ENCODE results near the gene THY1.
A peak's percentile ranks its signal among the peaks of the same experiment; 100 is the strongest.

Gene THY1

DNA sequence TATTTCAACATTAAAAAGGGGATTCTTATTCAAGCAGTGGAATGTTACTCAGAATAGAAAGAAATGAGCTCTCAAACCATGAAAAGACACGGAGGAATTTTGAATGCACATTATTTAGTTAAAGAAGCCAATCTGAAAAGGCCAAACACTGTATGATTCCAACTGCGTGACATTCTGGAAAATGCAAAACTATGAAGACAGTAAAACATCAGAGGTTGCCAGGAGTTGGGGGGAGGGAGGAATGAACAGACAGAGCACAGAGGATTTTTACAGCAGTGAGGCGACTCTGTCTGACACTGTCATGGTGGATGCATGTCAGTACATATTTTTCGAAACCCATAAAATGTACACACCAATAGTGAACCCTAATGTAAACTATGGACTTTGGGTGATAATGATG is 22.9 kb upstream of the THY1 start:
- no peaks in the 10 kb centered on the region for H4K20me1 ChIP-seq (ENCODE audit: control insufficient read depth, insufficient read depth, low read depth, low read length)
- no peaks in the 10 kb centered on the region for H3K27me3 ChIP-seq (ENCODE audit: control insufficient read depth, low read length)
- no peaks in the 10 kb centered on the region for H3K9me3 ChIP-seq (ENCODE audit: control insufficient read depth, insufficient read depth, low read length)
- H3K4me3 ChIP-seq (ENCODE audit: low read length) = no peak overlapping the region
- no peaks in the 10 kb centered on the region for H3K9me2 ChIP-seq (replicated peaks; ENCODE audit: control insufficient read depth, low read length)
- H3F3A ChIP-seq (ENCODE audit: control insufficient read depth, insufficient read depth) = peaks cover 21% of the 10 kb centered on the region
- peaks cover 3% of the 10 kb centered on the region; the same call in 1 of the 2 replicates for H3K36me3 ChIP-seq (ENCODE audit: control insufficient read depth, low read length)
- H3K4me1 ChIP-seq (ENCODE audit: control insufficient read depth, low read length) = peaks cover 100% of the 10 kb centered on the region
- H3K79me2 ChIP-seq (ENCODE audit: control insufficient read depth, low read length) = peaks cover 9% of the 10 kb centered on the region
- no peak overlapping the region for H3K4me2 ChIP-seq (ENCODE audit: low read length)
- H3K27ac ChIP-seq (ENCODE audit: low read depth, low read length) = peak overlapping the region; percentile 83; the same call in 1 of the 2 replicates
- no peak for TF ChIP-seq EZH2phosphoT487 (IDR thresholded peaks at IDR 0.05; ENCODE audit: borderline replicate concordance, low read length)
- TF ChIP-seq, protein P1, sequence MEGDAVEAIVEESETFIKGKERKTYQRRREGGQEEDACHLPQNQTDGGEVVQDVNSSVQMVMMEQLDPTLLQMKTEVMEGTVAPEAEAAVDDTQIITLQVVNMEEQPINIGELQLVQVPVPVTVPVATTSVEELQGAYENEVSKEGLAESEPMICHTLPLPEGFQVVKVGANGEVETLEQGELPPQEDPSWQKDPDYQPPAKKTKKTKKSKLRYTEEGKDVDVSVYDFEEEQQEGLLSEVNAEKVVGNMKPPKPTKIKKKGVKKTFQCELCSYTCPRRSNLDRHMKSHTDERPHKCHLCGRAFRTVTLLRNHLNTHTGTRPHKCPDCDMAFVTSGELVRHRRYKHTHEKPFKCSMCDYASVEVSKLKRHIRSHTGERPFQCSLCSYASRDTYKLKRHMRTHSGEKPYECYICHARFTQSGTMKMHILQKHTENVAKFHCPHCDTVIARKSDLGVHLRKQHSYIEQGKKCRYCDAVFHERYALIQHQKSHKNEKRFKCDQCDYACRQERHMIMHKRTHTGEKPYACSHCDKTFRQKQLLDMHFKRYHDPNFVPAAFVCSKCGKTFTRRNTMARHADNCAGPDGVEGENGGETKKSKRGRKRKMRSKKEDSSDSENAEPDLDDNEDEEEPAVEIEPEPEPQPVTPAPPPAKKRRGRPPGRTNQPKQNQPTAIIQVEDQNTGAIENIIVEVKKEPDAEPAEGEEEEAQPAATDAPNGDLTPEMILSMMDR (IDR thresholded peaks at IDR 0.05; ENCODE audit: low read depth, low read length, poor library complexity, severe bottlenecking) = no peak

DNA sequence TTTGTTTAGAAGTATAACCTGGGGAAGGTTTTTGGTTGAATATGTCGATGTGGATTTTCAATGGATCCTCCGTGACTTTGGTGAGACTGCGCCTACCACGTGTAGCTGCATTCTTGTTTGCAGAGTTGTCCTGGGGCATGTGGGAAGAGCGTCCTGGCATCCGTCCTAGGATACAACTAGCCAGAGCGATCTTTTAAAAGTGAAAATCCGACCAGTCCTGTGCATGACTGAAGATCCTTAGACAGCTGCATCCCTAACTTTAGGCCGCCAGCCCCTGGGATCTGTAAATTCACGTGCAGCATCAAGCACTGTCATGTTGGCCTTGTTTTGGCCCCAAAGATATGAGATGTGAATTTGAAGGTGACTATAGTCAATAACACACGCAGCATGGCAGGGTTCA is 22.4 kb upstream of the THY1 start:
- Histone ChIP-seq H3K27ac (ENCODE audit: low read depth, low read length) (peak overlapping the region; percentile 93; the same call in 1 of the 2 replicates), H3K4me2 (ENCODE audit: low read length) (0 out of 2 replicates have a peak overlapping the region, but pooled peaks have one; percentile 2), H3K9me2 (replicated peaks; ENCODE audit: control insufficient read depth, low read length) (no peaks in the 10 kb centered on the region), H3K4me1 (ENCODE audit: control insufficient read depth, low read length) (peaks cover 99% of the 10 kb centered on the region), H3F3A (ENCODE audit: control insufficient read depth, insufficient read depth) (peaks cover 22% of the 10 kb centered on the region), H4K20me1 (ENCODE audit: control insufficient read depth, insufficient read depth, low read depth, low read length) (no peaks in the 10 kb centered on the region), H3K9me3 (ENCODE audit: control insufficient read depth, insufficient read depth, low read length) (no peaks in the 10 kb centered on the region), H3K27me3 (ENCODE audit: control insufficient read depth, low read length) (no peaks in the 10 kb centered on the region), H3K4me3 (ENCODE audit: low read length) (no peak overlapping the region), H3K79me2 (ENCODE audit: control insufficient read depth, low read length) (peaks cover 9% of the 10 kb centered on the region), H3K36me3 (ENCODE audit: control insufficient read depth, low read length) (peaks cover 3% of the 10 kb centered on the region; the same call in 1 of the 2 replicates)
- TF ChIP-seq, protein P1 (IDR thresholded peaks at IDR 0.05; ENCODE audit: low read depth, low read length, poor library complexity, severe bottlenecking) = no peak
- TF ChIP-seq EZH2phosphoT487 (IDR thresholded peaks at IDR 0.05; ENCODE audit: borderline replicate concordance, low read length) = no peak

DNA sequence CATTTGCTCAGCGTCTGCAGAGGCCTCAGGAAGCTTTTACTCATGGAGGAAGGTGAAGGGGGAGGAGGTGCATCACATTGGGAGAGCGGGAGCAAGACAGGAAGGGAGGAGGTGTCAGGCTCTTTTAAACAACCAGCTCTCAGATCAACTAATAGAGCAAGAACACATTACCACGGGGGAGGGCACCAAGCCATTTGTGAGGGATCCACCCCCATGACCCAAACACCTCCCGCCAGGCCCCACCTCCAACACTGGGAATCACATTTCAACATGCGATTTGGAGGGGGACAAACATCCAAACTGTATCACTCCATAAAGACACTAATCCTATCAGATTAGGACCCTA is 18.9 kb upstream of the THY1 start:
- no peak for TF ChIP-seq EZH2phosphoT487 (IDR thresholded peaks at IDR 0.05; ENCODE audit: borderline replicate concordance, low read length)
- TF ChIP-seq, protein P1 (IDR thresholded peaks at IDR 0.05; ENCODE audit: low read depth, low read length, poor library complexity, severe bottlenecking) = no peak
- H3K27ac ChIP-seq (ENCODE audit: low read depth, low read length) = peak overlapping the region; percentile 93
- peaks cover 23% of the 10 kb centered on the region for H3F3A ChIP-seq (ENCODE audit: control insufficient read depth, insufficient read depth)
- H3K4me2 ChIP-seq (ENCODE audit: low read length) = peak overlapping the region; percentile 74
- H4K20me1 ChIP-seq (ENCODE audit: control insufficient read depth, insufficient read depth, low read depth, low read length) = no peaks in the 10 kb centered on the region
- peaks cover 3% of the 10 kb centered on the region; the same call in 1 of the 2 replicates for H3K36me3 ChIP-seq (ENCODE audit: control insufficient read depth, low read length)
- H3K9me2 ChIP-seq (replicated peaks; ENCODE audit: control insufficient read depth, low read length) = no peaks in the 10 kb centered on the region
- no peaks in the 10 kb centered on the region for H3K9me3 ChIP-seq (ENCODE audit: control insufficient read depth, insufficient read depth, low read length)
- H3K4me1 ChIP-seq (ENCODE audit: control insufficient read depth, low read length) = peaks cover 94% of the 10 kb centered on the region
- peaks cover 6% of the 10 kb centered on the region for H3K79me2 ChIP-seq (ENCODE audit: control insufficient read depth, low read length)
- no peaks in the 10 kb centered on the region for H3K27me3 ChIP-seq (ENCODE audit: control insufficient read depth, low read length)
- H3K4me3 ChIP-seq (ENCODE audit: low read length) = peak overlapping the region; percentile 47

All from DOHH2 (cell line).